Calu3 (cell line): ENCODE data around the gene TM9SF4. TPM values are rescaled to one million over a fixed set of nuclear protein-coding genes. Genes with fewer than 3 reads are reported as not detected.

Source experiments
- BruUV-seq: library from RNA; stranded (reverse); fragments of 400-500 nt; replicated peaks from 2 replicates; lab custom pipeline; 2021; lab: Mats Ljungman, UMichigan
- CTCF ChIA-PET: fragments of 300-600 bp; sonication (Branson Sonifier 250); formaldehyde crosslinking; loops from one replicate; lab custom pipeline; 2022; ENCODE audit warnings: antibody characterized with exemption; lab: Charles Lee
- DNase-seq: peaks from one replicate; pipeline ENCODE4 v3.0.0; 2022
- H3K27ac Mint-ChIP-seq: one replicate; pipeline ENCODE4 v1.8.0; 2022; ENCODE audit warnings: mixed read lengths; ENCODE audit not compliant: unreplicated experiment
- H3K27me3 Mint-ChIP-seq: one replicate; pipeline ENCODE4 v1.8.0; 2022; ENCODE audit warnings: mixed read lengths; ENCODE audit not compliant: unreplicated experiment
- H3K36me3 Mint-ChIP-seq: one replicate; pipeline ENCODE4 v1.8.0; 2022; ENCODE audit warnings: mild to moderate bottlenecking, moderate library complexity, mixed read lengths; ENCODE audit not compliant: insufficient read depth, unreplicated experiment
- H3K4me1 Mint-ChIP-seq: one replicate; pipeline ENCODE4 v1.8.0; 2022; ENCODE audit warnings: mild to moderate bottlenecking, low read depth, mixed read lengths; ENCODE audit not compliant: unreplicated experiment
- H3K4me3 Mint-ChIP-seq: one replicate; pipeline ENCODE4 v1.8.0; 2022; ENCODE audit warnings: mild to moderate bottlenecking, low read depth, moderate library complexity, mixed read lengths; ENCODE audit not compliant: unreplicated experiment
- H3K9me3 Mint-ChIP-seq: one replicate; pipeline ENCODE4 v1.8.0; 2022; ENCODE audit warnings: low read depth, mixed read lengths; ENCODE audit not compliant: unreplicated experiment
- CTCF ChIP-seq: fragments of 200-600 bp; IDR thresholded peaks from one replicate; pipeline ENCODE4 v1.8.0; 2022; ENCODE audit warnings: antibody characterized with exemption; ENCODE audit not compliant: unreplicated experiment
- intact Hi-C: fragments of 100-400 bp; cut with micrococcal nuclease; formaldehyde crosslinking; loops from one replicate; pipeline ENCODE4 v1.10.0; 2022; ENCODE audit not compliant: unreplicated experiment
- total RNA-seq: library from RNA; stranded (reverse); gene quantifications from 2 replicates; pipeline ENCODE4 v1.2.3, GENCODE V29; 2022

Gene TM9SF4
- total RNA-seq, 1 experiment from 2014 or later: 95.3 TPM

- intact Hi-C loops: no loop called here
- Mint-ChIP-seq H3K4me3 (no peak overlapping the region), H3K9me3 (no peaks in the 10 kb centered on the region), H3K4me1 (peaks cover 46% of the 10 kb centered on the region), H3K27ac (peak overlapping the region; percentile 28), H3K27me3 (no peaks in the 10 kb centered on the region), H3K36me3 (peaks cover 55% of the 10 kb centered on the region)
- DNase-seq: no peak
- TF ChIP-seq CTCF: no peak
- no TSS peak for BruUV-seq
- CTCF ChIA-PET: interaction anchor here (0.6 kb wide), 1 partner anchor 79 kb away, joined by 5 read pairs; no protein-coding TSS in a partner anchor
Observed at GRCh38 chr20:32209850-32210605, 100.5 kb downstream of the TM9SF4 start.

GRCh38 chr20:32213870-32214269 lies 104.4 kb downstream of the TM9SF4 start:
- H3K4me3 Mint-ChIP-seq: no peak overlapping the region
- H3K27me3 Mint-ChIP-seq: no peaks in the 10 kb centered on the region
- peaks cover 22% of the 10 kb centered on the region for H3K4me1 Mint-ChIP-seq
- H3K9me3 Mint-ChIP-seq: no peaks in the 10 kb centered on the region
- CTCF ChIA-PET: no interaction called here
- intact Hi-C loops: no loop called here
- peaks cover 25% of the 10 kb centered on the region for H3K36me3 Mint-ChIP-seq
- no TSS peak for BruUV-seq
- H3K27ac Mint-ChIP-seq: no peak overlapping the region
- no peak for TF ChIP-seq CTCF
- no peak for DNase-seq

- Mint-ChIP-seq H3K27me3 (no peaks in the 10 kb centered on the region), H3K4me3 (no peak overlapping the region), H3K27ac (no peak overlapping the region), H3K4me1 (peaks cover 10% of the 10 kb centered on the region), H3K36me3 (peaks cover 12% of the 10 kb centered on the region), H3K9me3 (no peaks in the 10 kb centered on the region)
- TF ChIP-seq CTCF: no peak
- intact Hi-C loops: no loop called here
- CTCF ChIA-PET: no interaction called here
- no TSS peak for BruUV-seq
- no peak for DNase-seq
Observed at GRCh38 chr20:32215147-32215546, 105.6 kb downstream of the TM9SF4 start.

- TF ChIP-seq CTCF: no peak
- no peak overlapping the region for H3K27ac Mint-ChIP-seq
- H3K4me3 Mint-ChIP-seq: no peak overlapping the region
- CTCF ChIA-PET: interaction anchor here (0.6 kb wide), 1 partner anchor 41 kb away, joined by 5 read pairs; no protein-coding TSS in a partner anchor
- H3K36me3 Mint-ChIP-seq: peaks cover 10% of the 10 kb centered on the region
- BruUV-seq: no TSS peak
- intact Hi-C loops: no loop called here
- H3K27me3 Mint-ChIP-seq: no peaks in the 10 kb centered on the region
- H3K4me1 Mint-ChIP-seq: peaks cover 6% of the 10 kb centered on the region
- no peaks in the 10 kb centered on the region for H3K9me3 Mint-ChIP-seq
- DNase-seq: no peak
Observed at GRCh38 chr20:32215729-32216128, 106.2 kb downstream of the TM9SF4 start.
